GM04504 (cell line): Measurements from ENCODE around the gene ATP2C2.
"Not testable (repeated sequence)": the region's sequence is repeated elsewhere in the genome, so short reads cannot be mapped to it uniquely, and the experiment has no call there.

Source experiments
- DNase-seq: peaks from one replicate; pipeline ENCODE4 v3.0.0-alpha.2; 2012; ENCODE audit warnings: low read depth

ATP2C2 gene

DNA sequence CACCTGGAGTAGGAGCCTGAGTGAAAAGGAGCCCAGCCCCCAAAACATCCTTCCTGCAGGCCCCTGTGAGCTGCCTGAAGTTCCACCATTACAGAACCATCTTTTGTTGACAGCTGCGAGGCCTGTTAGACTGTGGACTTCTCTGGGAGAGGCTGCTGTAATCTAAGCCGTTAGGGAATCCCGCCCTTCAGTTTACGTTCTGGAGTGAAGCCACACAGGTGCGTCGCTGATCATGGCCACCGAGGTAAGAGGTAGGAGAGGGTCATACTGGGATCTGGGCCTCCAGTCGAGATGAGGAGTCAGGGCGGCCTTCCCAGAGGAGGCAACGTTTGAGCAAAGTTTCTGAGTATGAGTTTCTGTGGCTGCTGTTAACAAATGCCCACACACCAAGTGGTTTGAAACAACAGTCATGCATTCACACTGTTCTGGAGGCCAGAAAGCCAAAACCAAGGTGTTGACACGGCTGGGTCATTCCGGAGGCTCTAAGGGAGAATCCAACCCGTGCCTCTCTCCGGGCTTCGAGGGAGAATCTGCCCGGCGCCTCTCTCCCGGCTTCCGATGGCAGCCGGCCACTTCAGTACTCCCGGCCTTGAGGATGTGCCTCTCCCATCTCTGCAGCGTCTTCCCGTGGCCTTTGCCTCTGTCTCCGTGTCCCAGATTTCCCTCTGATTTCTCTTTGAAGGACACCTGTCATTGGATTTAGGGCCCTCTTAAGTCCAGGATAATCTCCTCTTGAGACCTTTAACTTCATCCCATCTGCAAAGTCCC is 26.6 kb upstream of the ATP2C2 start:
- no peak for DNase-seq

DNA sequence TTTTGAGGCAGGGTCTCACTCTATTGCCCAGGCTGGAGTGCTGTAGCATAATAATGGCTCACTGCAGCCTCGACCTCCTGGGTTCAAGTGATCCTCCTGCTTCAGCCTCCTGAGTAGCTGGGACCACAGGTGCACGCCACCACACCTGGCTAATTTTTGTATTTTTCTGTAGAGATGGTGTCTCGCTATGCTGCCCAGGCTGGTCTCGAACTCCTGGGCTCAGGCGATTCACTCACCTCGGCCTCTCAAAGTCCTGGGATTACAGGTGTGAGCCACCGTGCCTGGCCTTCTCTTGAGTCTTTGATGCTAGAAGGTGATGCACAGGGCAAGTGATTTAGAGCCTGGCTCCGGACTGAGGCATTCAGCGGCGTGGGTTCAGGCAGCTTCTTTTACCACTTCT is 24.5 kb upstream of the ATP2C2 start:
- not testable (repeated sequence) for DNase-seq

DNA sequence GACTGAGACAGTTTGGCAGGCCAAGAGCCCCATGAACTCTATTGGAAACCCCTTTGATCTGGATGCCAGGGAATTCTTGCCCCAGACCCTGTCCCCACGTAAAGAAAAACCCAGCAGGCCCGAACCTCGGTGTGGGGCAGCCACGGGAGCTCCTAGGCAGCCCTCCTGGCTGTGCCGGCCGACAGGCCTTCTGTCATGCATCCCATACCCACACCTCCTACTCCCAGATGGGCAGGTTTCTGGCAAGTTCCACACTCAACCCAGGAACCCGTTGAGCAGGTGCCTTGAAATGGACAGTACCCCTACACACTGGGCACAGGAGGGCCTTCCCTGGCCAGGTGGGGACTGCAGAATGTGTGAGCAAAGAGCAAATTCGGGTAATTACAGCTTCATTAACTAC is 23.6 kb upstream of the ATP2C2 start:
- DNase-seq, result no peak

DNA sequence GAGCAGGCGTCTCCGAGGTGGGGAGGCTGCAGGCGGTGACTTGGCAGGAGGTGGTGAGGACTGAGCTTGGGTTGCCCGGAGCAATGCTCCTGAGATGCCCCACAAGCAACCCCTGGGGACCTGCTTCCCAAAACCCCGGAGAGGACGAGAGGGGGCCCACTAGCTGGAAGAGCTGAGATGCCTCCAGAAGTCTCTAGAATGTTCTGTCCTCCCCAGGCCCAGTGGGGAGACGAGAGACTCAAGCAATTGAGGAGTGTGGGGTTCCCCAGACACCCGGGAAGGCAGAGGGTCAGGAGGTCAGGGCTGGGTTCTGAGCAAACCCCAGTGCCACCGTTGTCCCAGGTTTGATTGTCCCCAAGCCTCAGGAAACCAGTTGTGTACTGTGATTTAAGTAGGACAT is 21.2 kb upstream of the ATP2C2 start:
- DNase-seq, result no peak

GRCh38 chr16:84348386-84348888 is 19.9 kb upstream of the ATP2C2 start:
- DNase-seq, result no peak

DNA sequence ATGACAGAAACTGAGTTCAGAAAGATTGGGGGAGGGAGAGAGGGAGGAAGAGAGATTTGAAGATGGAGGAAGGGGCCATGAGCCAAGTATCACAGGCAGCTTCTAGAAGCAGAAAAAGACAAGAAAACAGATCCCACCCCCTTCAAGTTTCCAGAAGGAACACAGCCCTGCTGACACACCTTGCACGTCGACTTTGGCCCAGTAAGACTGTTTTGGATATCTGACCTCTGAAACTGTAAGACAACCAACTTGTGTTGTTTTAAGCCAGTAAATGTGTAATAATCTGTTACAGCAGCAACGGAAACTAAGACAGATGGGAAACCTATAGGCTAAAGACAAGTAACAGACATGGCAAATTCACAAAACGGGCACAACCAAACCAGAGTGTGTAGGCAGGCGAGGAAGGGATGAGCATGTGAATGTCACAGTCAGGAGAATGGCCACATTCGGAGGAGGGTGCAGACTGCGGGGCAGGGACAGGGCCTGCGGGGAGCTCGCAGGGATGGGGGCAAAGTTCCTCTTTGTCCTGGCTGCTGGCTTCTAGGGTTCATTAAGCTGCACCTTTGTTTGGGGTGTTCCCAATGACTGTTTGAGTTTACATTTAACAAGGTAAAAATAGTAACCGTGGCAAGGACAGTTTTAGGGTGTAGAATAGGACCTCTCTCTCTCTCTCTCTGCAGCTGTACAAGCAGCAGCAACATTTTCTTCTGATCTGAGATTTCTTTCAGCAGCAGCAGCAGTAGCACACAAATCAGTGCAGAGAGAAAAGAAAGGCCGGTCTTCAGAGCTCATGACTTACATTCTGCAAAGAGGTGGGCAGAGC is 18.3 kb upstream of the ATP2C2 start:
- no peak for DNase-seq

DNA sequence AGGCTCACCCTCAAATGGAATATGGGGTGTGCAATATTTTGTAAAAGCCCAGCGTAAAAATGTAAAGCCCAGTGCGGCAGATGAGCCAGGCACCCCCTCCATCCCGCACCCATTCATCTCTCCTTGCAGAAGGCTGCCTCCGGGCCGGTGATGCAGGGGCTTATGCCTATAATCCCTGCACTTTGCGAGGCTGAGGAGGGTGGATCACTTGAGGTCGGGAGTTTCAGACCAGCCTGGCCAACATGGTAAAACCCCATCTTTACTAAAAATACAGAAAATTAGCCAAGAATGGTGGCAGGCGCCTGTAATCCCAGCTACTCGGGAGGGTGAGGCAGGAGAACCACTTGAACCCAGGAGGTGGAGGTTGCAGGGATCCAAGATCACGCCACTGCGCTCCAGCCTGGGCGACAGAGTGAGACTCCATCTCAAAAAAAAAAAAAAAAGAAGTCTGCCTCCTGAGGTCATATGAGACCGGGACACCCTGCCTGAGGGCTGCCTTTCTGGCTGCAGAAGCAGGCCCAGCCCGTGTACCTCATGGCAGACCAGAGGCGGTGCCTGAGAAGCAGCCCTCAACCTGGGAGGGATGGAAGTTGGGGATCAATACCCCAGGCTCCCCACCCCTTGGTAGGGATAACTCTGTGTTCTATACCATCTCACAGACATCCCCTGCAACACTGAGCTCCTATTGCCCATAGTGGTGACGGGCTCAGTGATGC is 17.5 kb upstream of the ATP2C2 start:
- DNase-seq, result no peak

- DNase-seq, result no peak
Observed at GRCh38 chr16:84351630-84352029, 16.7 kb upstream of the ATP2C2 start.

DNA sequence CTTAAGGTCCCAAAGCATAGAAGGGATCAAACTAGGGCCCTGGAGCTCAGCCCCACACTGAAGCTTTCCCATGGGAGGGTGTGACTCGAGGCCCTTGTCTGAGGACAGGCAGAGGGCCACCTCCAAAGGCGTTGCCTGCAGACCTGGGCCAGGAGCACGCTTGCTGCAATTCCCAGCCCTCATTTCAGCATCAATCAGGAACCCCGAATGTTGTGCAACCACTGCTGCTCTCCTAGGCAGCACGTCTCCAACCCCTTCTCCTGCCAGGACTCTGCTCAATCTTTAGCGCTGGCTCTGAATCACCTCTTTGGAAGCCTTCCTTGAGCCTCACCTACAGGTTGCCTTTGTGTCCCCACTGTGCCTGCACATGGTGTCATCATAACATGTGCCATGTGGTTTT is 14.0 kb upstream of the ATP2C2 start:
- DNase-seq, result no peak

DNA sequence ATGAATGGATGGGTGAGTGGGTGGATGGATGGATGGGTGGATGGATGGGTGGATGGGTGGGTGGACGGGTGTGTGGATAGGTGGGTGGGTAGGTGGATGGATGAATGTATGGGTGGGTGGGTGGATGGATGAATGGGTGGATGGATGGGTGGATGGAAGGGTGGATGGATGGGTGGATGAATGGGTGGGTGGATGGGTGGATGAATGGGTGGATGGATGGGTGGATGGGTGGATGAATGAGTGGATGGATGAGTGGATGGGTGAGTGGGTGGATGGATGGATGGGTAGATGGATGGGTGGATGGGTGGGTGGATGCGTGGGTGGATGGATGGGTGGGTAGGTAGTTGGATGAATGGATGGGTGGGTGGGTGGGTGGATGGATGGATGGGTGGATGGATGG is 13.2 kb upstream of the ATP2C2 start:
- no peak for DNase-seq

- no peak for DNase-seq
Observed at GRCh38 chr16:84356176-84356575, 12.2 kb upstream of the ATP2C2 start.

DNA sequence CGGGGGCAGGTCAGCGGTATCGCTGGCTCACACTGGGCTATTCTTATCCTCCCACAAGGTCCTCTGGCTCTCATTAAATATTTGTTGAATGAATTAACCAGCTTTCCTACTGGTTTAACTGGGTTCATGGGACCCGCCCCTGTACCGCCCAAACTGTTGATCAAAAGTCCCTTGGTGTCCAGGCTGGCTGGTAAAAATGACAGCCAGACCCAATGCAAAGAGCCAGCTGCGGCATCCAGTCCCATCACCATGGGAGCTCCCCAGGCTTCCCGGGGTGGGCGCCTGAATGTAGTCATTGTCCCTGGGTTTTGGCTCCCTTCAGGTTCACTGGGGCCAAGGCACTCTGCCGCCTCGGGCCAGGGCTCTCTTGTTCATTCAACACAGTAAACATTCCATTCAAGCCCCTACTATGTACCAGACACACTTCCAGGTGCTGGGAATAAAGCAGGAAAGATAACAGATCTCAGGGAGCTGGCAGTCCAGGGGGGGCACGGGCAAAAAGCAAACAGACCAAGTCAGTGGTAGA is 11.7 kb upstream of the ATP2C2 start:
- DNase-seq, result no peak

GRCh38 chr16:84357191-84357651 is 11.1 kb upstream of the ATP2C2 start:
- no peak for DNase-seq

GRCh38 chr16:84358601-84359295 is 9.6 kb upstream of the ATP2C2 start:
- no peak for DNase-seq

GRCh38 chr16:84359326-84359725 is 9.0 kb upstream of the ATP2C2 start:
- DNase-seq, result no peak

- no peak for DNase-seq
Observed at GRCh38 chr16:84360170-84360569, 8.2 kb upstream of the ATP2C2 start.

GRCh38 chr16:84360748-84361147 is 7.6 kb upstream of the ATP2C2 start:
- DNase-seq, result no peak

- no peak for DNase-seq
Observed at GRCh38 chr16:84361546-84361945, 6.8 kb upstream of the ATP2C2 start.

- DNase-seq, result no peak
Observed at GRCh38 chr16:84362471-84362941, 5.8 kb upstream of the ATP2C2 start.

DNA sequence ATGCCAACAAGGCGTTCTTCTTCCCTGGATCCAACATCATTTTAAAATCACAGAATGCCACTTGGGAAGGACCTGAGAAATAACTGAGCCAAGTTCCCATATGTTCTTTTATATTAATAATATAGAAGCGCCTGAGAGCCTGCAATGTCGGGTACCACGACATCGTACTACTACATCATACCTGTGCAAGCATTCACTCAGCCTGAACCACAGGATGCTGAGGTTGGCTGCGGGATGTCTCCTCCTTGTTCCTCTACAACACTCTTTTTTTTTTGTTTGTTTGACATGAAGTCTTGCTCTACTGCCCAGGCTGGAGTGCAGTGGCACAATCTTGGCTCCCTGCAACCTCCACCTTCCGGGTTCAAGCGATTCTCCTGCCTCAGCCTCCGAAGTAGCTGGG is 2.1 kb upstream of the ATP2C2 start:
- no peak for DNase-seq

GRCh38 chr16:84367297-84367680 is 1.0 kb upstream of the ATP2C2 start:
- no peak for DNase-seq
